Naive thymus-derived CD4-positive, alpha-beta T cell (primary cell): ENCODE measurements around the gene EMP3. TPM values are rescaled to one million over a fixed set of nuclear protein-coding genes. Genes with fewer than 3 reads are reported as not detected.
A peak's percentile ranks its signal among the peaks of the same experiment; 100 is the strongest.
"Not testable (repeated sequence)": the region's sequence is repeated elsewhere in the genome, so short reads cannot be mapped to it uniquely, and the experiment has no call there.

Experiments used
- ATAC-seq: fragments of 150-1000 bp; cut with Tn5 transposase; 2 replicates; pipeline ENCODE4 v1.10.0; 2021; ENCODE audit warnings: mild to moderate bottlenecking, moderate library complexity
- CTCF ChIA-PET: fragments of 350-600 bp; sonication (Branson Sonifier 250); formaldehyde crosslinking; loops from one replicate; lab custom pipeline; 2021; ENCODE audit warnings: antibody characterized with exemption; lab: Charles Lee
- POLR2A ChIA-PET: fragments of 350-600 bp; sonication (Branson Sonifier 250); formaldehyde crosslinking; loops from one replicate; lab custom pipeline; 2021; ENCODE audit warnings: antibody characterized with exemption, inconsistent platforms; lab: Charles Lee
- DNase-seq, 9 donors: peaks; one replicate each; pipeline versions ENCODE4 v3.0.0 to v3.0.0-alpha.2; 2020 to 2022; ENCODE audit warnings: mixed read lengths in 1 of 9
- H3K27ac ChIP-seq: one replicate; pipeline ENCODE4 v1.7.0; 2013; ENCODE audit warnings: mild to moderate bottlenecking, low read depth, low read length, moderate library complexity
- H3K27me3 ChIP-seq, 2 donors: one replicate each; pipeline ENCODE4 v1.7.0; 2013; ENCODE audit warnings: low read length in 2 of 2, mild to moderate bottlenecking in 2 of 2, moderate library complexity in 2 of 2; ENCODE audit not compliant: control insufficient read depth in 2 of 2, insufficient read depth in 2 of 2
- H3K36me3 ChIP-seq, 3 experiments: 1 replicate in 2 of 3; 2 replicates in 1 of 3; pipeline ENCODE4 v1.7.0; 2013; ENCODE audit warnings: low read length in 3 of 3, mild to moderate bottlenecking in 3 of 3, moderate library complexity in 1 of 3; ENCODE audit not compliant: insufficient read depth in 3 of 3, control insufficient read depth in 2 of 3
- H3K4me1 ChIP-seq, 2 donors: one replicate each; pipeline ENCODE4 v1.7.0; 2013; ENCODE audit warnings: low read length in 2 of 2, mild to moderate bottlenecking in 2 of 2, moderate library complexity in 1 of 2; ENCODE audit not compliant: control insufficient read depth in 2 of 2, insufficient read depth in 2 of 2
- H3K4me3 ChIP-seq: 2 replicates; pipeline ENCODE4 v1.7.0; 2013; ENCODE audit warnings: mild to moderate bottlenecking, low read length
- H3K9me3 ChIP-seq, 3 experiments: 1 replicate in 2 of 3; 2 replicates in 1 of 3; pipeline ENCODE4 v1.7.0; 2013; ENCODE audit warnings: low read length in 3 of 3; ENCODE audit not compliant: control insufficient read depth in 2 of 3
- H3K27ac Mint-ChIP-seq, 9 donors: one replicate each; pipeline ENCODE4 v1.8.0; 2020 to 2022; ENCODE audit warnings: mixed read lengths in 9 of 9, mild to moderate bottlenecking in 8 of 9, moderate library complexity in 5 of 9, inconsistent platforms in 2 of 9
- H3K27me3 Mint-ChIP-seq, 5 donors: one replicate each; pipeline ENCODE4 v1.8.0; 2021 to 2022; ENCODE audit warnings: mixed read lengths in 5 of 5, mild to moderate bottlenecking in 1 of 5
- H3K36me3 Mint-ChIP-seq, 5 donors: one replicate each; pipeline ENCODE4 v1.8.0; 2020 to 2022; ENCODE audit warnings: mixed read lengths in 5 of 5, mild to moderate bottlenecking in 3 of 5, inconsistent platforms in 1 of 5
- H3K4me1 Mint-ChIP-seq, 7 donors: one replicate each; pipeline ENCODE4 v1.8.0; 2020 to 2022; ENCODE audit warnings: mixed read lengths in 7 of 7, mild to moderate bottlenecking in 3 of 7, inconsistent platforms in 1 of 7
- H3K4me3 Mint-ChIP-seq, 10 donors: one replicate each; pipeline ENCODE4 v1.8.0; 2020 to 2022; ENCODE audit warnings: mild to moderate bottlenecking in 10 of 10, mixed read lengths in 10 of 10, moderate library complexity in 6 of 10, inconsistent platforms in 2 of 10
- H3K9me3 Mint-ChIP-seq, 11 donors: one replicate each; pipeline ENCODE4 v1.8.0; 2020 to 2022; ENCODE audit warnings: mixed read lengths in 11 of 11, mild to moderate bottlenecking in 4 of 11, inconsistent platforms in 1 of 11, moderate library complexity in 1 of 11
- intact Hi-C, 2 donors: fragments of 100-400 bp; cut with micrococcal nuclease; formaldehyde crosslinking; loops; one replicate each; pipeline ENCODE4 v1.15.1; 2023
- polyA plus RNA-seq, 2 donors: library from polyadenylated mRNA; unstranded; fragments of 300-500 nt; fragmentation: Illumina TruSeq; gene quantifications; one replicate each; pipeline ENCODE4 v1.2.3, GENCODE V29; 2021
- total RNA-seq, 6 experiments: library from RNA in 5 of 6; stranded (reverse) in 5 of 6; gene quantifications; 1 replicate in 5 of 6; 2 replicates in 1 of 6; pipeline ENCODE4 v1.2.3 and lab custom pipeline; 2021 to 2026

The EMP3 gene
- total and polyA plus RNA-seq, 7 experiments from 2014 or later: 183 to 711 (median 386) TPM

- H3K27me3 Mint-ChIP-seq, H3K9me3 ChIP-seq, H3K4me3 ChIP-seq, POLR2A ChIA-PET, ATAC-seq, H3K27ac ChIP-seq, H3K4me1 Mint-ChIP-seq, CTCF ChIA-PET, H3K4me3 Mint-ChIP-seq, H3K4me1 ChIP-seq, H3K27me3 ChIP-seq, H3K36me3 ChIP-seq, H3K36me3 Mint-ChIP-seq, intact Hi-C loops, H3K9me3 Mint-ChIP-seq, DNase-seq, H3K27ac Mint-ChIP-seq: not testable (repeated sequence)
Observed at GRCh38 chr19:48371771-48372170, 46.4 kb downstream of the EMP3 start.

GRCh38 chr19:48372904-48373303 is 47.6 kb downstream of the EMP3 start:
- CTCF ChIA-PET: interaction anchor here (0.8 to 0.9 kb wide), 2 partner anchors 136 to 215 kb away, joined by 3 to 5 read pairs; no protein-coding TSS in a partner anchor
- Histone ChIP-seq H3K36me3 (no peaks in the 10 kb centered on the region), H3K4me1 (no peaks in the 10 kb centered on the region), H3K9me3 (no peaks in the 10 kb centered on the region), H3K27ac (no peak overlapping the region), H3K27me3 (no peaks in the 10 kb centered on the region), H3K4me3 (no peak overlapping the region)
- Mint-ChIP-seq H3K4me1 (no peaks in the 10 kb centered on the region), H3K36me3 (no peaks in the 10 kb centered on the region), H3K27ac (no peak overlapping the region), H3K9me3 (no peaks in the 10 kb centered on the region), H3K27me3 (peaks cover 0 to 2% (median 0%) of the 10 kb centered on the region in 5 donors), H3K4me3 (no peak overlapping the region)
- peak; percentile 8 for ATAC-seq
- POLR2A ChIA-PET: no interaction called here
- DNase-seq: no peak
- intact Hi-C loops: no loop called here

GRCh38 chr19:48373567-48373966 is 48.2 kb downstream of the EMP3 start:
- H3K4me3 Mint-ChIP-seq: no peak overlapping the region
- H3K4me1 Mint-ChIP-seq: no peaks in the 10 kb centered on the region
- no peaks in the 10 kb centered on the region for H3K4me1 ChIP-seq
- ATAC-seq (no peak), DNase-seq (no peak)
- no peak overlapping the region for H3K27ac Mint-ChIP-seq
- CTCF ChIA-PET: interaction anchor here (0.6 to 0.8 kb wide), 2 partner anchors 136 to 158 kb away, joined by 3 read pairs; no protein-coding TSS in a partner anchor
- no peaks in the 10 kb centered on the region for H3K9me3 ChIP-seq
- no peaks in the 10 kb centered on the region for H3K36me3 ChIP-seq
- H3K27me3 ChIP-seq: no peaks in the 10 kb centered on the region
- H3K4me3 ChIP-seq: no peak overlapping the region
- H3K27ac ChIP-seq: no peak overlapping the region
- intact Hi-C loops: no loop called here
- peaks cover 0 to 2% (median 0%) of the 10 kb centered on the region in 5 donors for H3K27me3 Mint-ChIP-seq
- H3K9me3 Mint-ChIP-seq: no peaks in the 10 kb centered on the region
- H3K36me3 Mint-ChIP-seq: no peaks in the 10 kb centered on the region
- POLR2A ChIA-PET: no interaction called here

- no peak for DNase-seq
- H3K4me1 Mint-ChIP-seq: peaks cover 0 to 4% (median 0%) of the 10 kb centered on the region in 7 donors
- peaks cover 0 to 6% (median 2%) of the 10 kb centered on the region in 5 donors for H3K36me3 Mint-ChIP-seq
- no peaks in the 10 kb centered on the region for H3K9me3 Mint-ChIP-seq
- Histone ChIP-seq H3K9me3 (no peaks in the 10 kb centered on the region), H3K4me3 (no peak overlapping the region), H3K27ac (no peak overlapping the region), H3K27me3 (no peaks in the 10 kb centered on the region), H3K4me1 (no peaks in the 10 kb centered on the region), H3K36me3 (peaks cover 0 to 18% (median 0%) of the 10 kb centered on the region in 3 experiments)
- no peaks in the 10 kb centered on the region for H3K27me3 Mint-ChIP-seq
- CTCF ChIA-PET: no interaction called here
- POLR2A ChIA-PET: no interaction called here
- H3K27ac Mint-ChIP-seq: no peak overlapping the region
- no peak for ATAC-seq
- no peak overlapping the region for H3K4me3 Mint-ChIP-seq
- intact Hi-C loops: no loop called here
Observed at GRCh38 chr19:48378194-48378570, 52.8 kb downstream of the EMP3 start.

- H3K27ac ChIP-seq: no peak overlapping the region
- Mint-ChIP-seq H3K36me3 (peaks cover 0 to 13% (median 3%) of the 10 kb centered on the region in 5 donors), H3K27me3 (no peaks in the 10 kb centered on the region), H3K9me3 (no peaks in the 10 kb centered on the region), H3K27ac (peak overlapping the region in 1 of 9 donors; percentile 28), H3K4me1 (peaks cover 0 to 4% (median 0%) of the 10 kb centered on the region in 7 donors), H3K4me3 (no peak overlapping the region)
- no peaks in the 10 kb centered on the region for H3K27me3 ChIP-seq
- ChIA-PET POLR2A (interaction anchor here (0.6 kb wide), 1 partner anchor 14 kb away, joined by 3 read pairs; no protein-coding TSS in a partner anchor), CTCF (no interaction called here)
- ATAC-seq: no peak
- no peak for DNase-seq
- no peaks in the 10 kb centered on the region for H3K4me1 ChIP-seq
- intact Hi-C loops: no loop called here
- H3K36me3 ChIP-seq: peaks cover 0 to 26% (median 0%) of the 10 kb centered on the region in 3 experiments
- no peaks in the 10 kb centered on the region for H3K9me3 ChIP-seq
- no peak overlapping the region for H3K4me3 ChIP-seq
Observed at GRCh38 chr19:48379058-48379457, 53.7 kb downstream of the EMP3 start.

Other genes with a start within 250 kb of the EMP3 start
- 10 to 100 TPM in 2 of 5 experiments, 1 to 10 TPM in 3; 3.3 to 21.2 (median 9.1) TPM for gene PLA2G4C, start 214.7 kb upstream of the EMP3 start, total RNA-seq
- gene PLA2G4C, start 214.7 kb upstream of the EMP3 start, polyA plus RNA-seq: 1 to 10 TPM; 1.2 to 2.3 TPM
- gene LIG1, start 155.2 kb upstream of the EMP3 start, total RNA-seq: 100 to 1,000 TPM in 4 of 5 experiments, 10 to 100 TPM in 1; 61.0 to 134 (median 122) TPM
- gene LIG1, start 155.2 kb upstream of the EMP3 start, polyA plus RNA-seq: 10 to 100 TPM; 38.1 to 44.6 TPM
- gene ZSWIM9, start 154.9 kb upstream of the EMP3 start, total RNA-seq: 10 to 100 TPM in 1 of 5 experiments, 1 to 10 TPM in 4; 5.0 to 11.6 (median 7.4) TPM
- 1 to 10 TPM in 1 of 2 donors, under 1 TPM in 1; 0.82 to 1.0 TPM for gene ZSWIM9, start 154.9 kb upstream of the EMP3 start, polyA plus RNA-seq
- gene CARD8, start 69.6 kb upstream of the EMP3 start, total RNA-seq: 100 to 1,000 TPM; 104 to 301 (median 182) TPM
- gene CARD8, start 69.6 kb upstream of the EMP3 start, polyA plus RNA-seq: 100 to 1,000 TPM in 1 of 2 donors, 10 to 100 TPM in 1; 73.6 to 101 TPM
- gene ZNF114, start 55.5 kb upstream of the EMP3 start, total RNA-seq: under 1 TPM in 2 of 5 experiments, not detected in 3; 0.29 to 0.51 TPM
- not detected for gene ZNF114, start 55.5 kb upstream of the EMP3 start, polyA plus RNA-seq
- gene TMEM143, start 38.4 kb downstream of the EMP3 start, total RNA-seq: 10 to 100 TPM; 11.6 to 39.8 (median 20.1) TPM
- 10 to 100 TPM in 1 of 2 donors, 1 to 10 TPM in 1; 5.7 to 12.7 TPM for gene TMEM143, start 38.4 kb downstream of the EMP3 start, polyA plus RNA-seq
- gene SYNGR4, start 38.8 kb downstream of the EMP3 start, total RNA-seq: not detected
- not detected for gene SYNGR4, start 38.8 kb downstream of the EMP3 start, polyA plus RNA-seq
- gene KDELR1, start 66.0 kb downstream of the EMP3 start, total RNA-seq: 10 to 100 TPM; 42.7 to 73.9 (median 52.3) TPM
- 10 to 100 TPM; 22.2 to 24.3 TPM for gene KDELR1, start 66.0 kb downstream of the EMP3 start, polyA plus RNA-seq
- under 1 TPM; 0.08 to 0.39 (median 0.11) TPM for gene GRIN2D, start 68.1 kb downstream of the EMP3 start, total RNA-seq
- not detected for gene GRIN2D, start 68.1 kb downstream of the EMP3 start, polyA plus RNA-seq
- 10 to 100 TPM; 26.1 to 45.8 (median 36.3) TPM for gene GRWD1, start 120.4 kb downstream of the EMP3 start, total RNA-seq
- 10 to 100 TPM; 42.8 to 51.6 TPM for gene GRWD1, start 120.4 kb downstream of the EMP3 start, polyA plus RNA-seq
- gene KCNJ14, start 130.0 kb downstream of the EMP3 start, total RNA-seq: 1 to 10 TPM; 1.5 to 3.9 (median 2.4) TPM
- gene KCNJ14, start 130.0 kb downstream of the EMP3 start, polyA plus RNA-seq: under 1 TPM; 0.05 to 0.21 TPM
- gene CYTH2, start 143.8 kb downstream of the EMP3 start, total RNA-seq: 10 to 100 TPM; 41.0 to 82.1 (median 54.9) TPM
- 10 to 100 TPM; 23.6 to 37.3 TPM for gene CYTH2, start 143.8 kb downstream of the EMP3 start, polyA plus RNA-seq
- gene LMTK3, start 186.3 kb downstream of the EMP3 start, total RNA-seq: 10 to 100 TPM in 4 of 5 experiments, 1 to 10 TPM in 1; 5.3 to 21.4 (median 19.2) TPM
- under 1 TPM in 1 of 2 donors, not detected in 1; 0.03 TPM for gene LMTK3, start 186.3 kb downstream of the EMP3 start, polyA plus RNA-seq
- not detected for gene SULT2B1, start 226.6 kb downstream of the EMP3 start, total RNA-seq
- gene SULT2B1, start 226.6 kb downstream of the EMP3 start, polyA plus RNA-seq: under 1 TPM in 1 of 2 donors, not detected in 1; 0.41 TPM